Calu3 (cell line): ENCODE data around the gene SEC31A. TPM values are rescaled to one million over a fixed set of nuclear protein-coding genes. Genes with fewer than 3 reads are reported as not detected.
A peak's percentile ranks its signal among the peaks of the same experiment; 100 is the strongest.

Experiments used
- BruUV-seq: library from RNA; stranded (reverse); fragments of 400-500 nt; replicated peaks from 2 replicates; lab custom pipeline; 2021; lab: Mats Ljungman, UMichigan
- CTCF ChIA-PET: fragments of 300-600 bp; sonication (Branson Sonifier 250); formaldehyde crosslinking; loops from one replicate; lab custom pipeline; 2022; ENCODE audit warnings: antibody characterized with exemption; lab: Charles Lee
- DNase-seq: peaks from one replicate; pipeline ENCODE4 v3.0.0; 2022
- H3K27ac Mint-ChIP-seq: one replicate; pipeline ENCODE4 v1.8.0; 2022; ENCODE audit warnings: mixed read lengths; ENCODE audit not compliant: unreplicated experiment
- H3K27me3 Mint-ChIP-seq: one replicate; pipeline ENCODE4 v1.8.0; 2022; ENCODE audit warnings: mixed read lengths; ENCODE audit not compliant: unreplicated experiment
- H3K36me3 Mint-ChIP-seq: one replicate; pipeline ENCODE4 v1.8.0; 2022; ENCODE audit warnings: mild to moderate bottlenecking, moderate library complexity, mixed read lengths; ENCODE audit not compliant: insufficient read depth, unreplicated experiment
- H3K4me1 Mint-ChIP-seq: one replicate; pipeline ENCODE4 v1.8.0; 2022; ENCODE audit warnings: mild to moderate bottlenecking, low read depth, mixed read lengths; ENCODE audit not compliant: unreplicated experiment
- H3K4me3 Mint-ChIP-seq: one replicate; pipeline ENCODE4 v1.8.0; 2022; ENCODE audit warnings: mild to moderate bottlenecking, low read depth, moderate library complexity, mixed read lengths; ENCODE audit not compliant: unreplicated experiment
- H3K9me3 Mint-ChIP-seq: one replicate; pipeline ENCODE4 v1.8.0; 2022; ENCODE audit warnings: low read depth, mixed read lengths; ENCODE audit not compliant: unreplicated experiment
- intact Hi-C: fragments of 100-400 bp; cut with micrococcal nuclease; formaldehyde crosslinking; loops from one replicate; pipeline ENCODE4 v1.10.0; 2022; ENCODE audit not compliant: unreplicated experiment
- total RNA-seq: library from RNA; stranded (reverse); gene quantifications from 2 replicates; pipeline ENCODE4 v1.2.3, GENCODE V29; 2022
- TF ChIP-seq, protein P1 (sequence below): fragments of 200-600 bp; IDR thresholded peaks from one replicate; pipeline ENCODE4 v1.8.0; 2022; ENCODE audit warnings: antibody characterized with exemption; ENCODE audit not compliant: unreplicated experiment

Gene SEC31A
- total RNA-seq, 1 experiment from 2014 or later = 108 TPM

DNA sequence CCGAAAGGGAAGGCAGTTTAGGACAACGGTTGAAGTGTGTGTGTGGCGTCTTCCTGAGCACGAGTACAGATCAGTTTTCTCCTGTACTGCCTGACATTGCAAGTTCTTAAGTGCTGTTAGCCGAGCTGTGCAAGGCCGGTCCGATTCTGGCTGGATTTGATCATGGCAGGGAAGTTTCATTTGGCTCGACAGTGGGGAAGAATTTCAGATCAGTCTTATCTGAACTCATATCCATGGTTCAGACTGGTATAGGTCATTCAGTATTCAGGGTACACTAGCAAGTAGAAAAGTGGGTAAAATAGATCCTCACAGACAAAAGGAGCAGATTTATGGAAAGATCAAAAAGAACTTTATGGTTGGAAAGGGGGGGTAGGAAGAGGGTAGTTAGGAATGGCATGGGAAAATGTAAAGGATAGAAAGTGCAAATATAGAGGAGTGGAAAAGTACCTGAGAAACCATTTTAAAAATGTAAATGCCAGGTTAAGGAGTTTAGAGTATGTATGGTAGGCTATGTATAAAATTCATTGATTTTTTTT is 10.3 kb upstream of the SEC31A start:
- H3K27ac Mint-ChIP-seq = no peak overlapping the region
- no peak overlapping the region for H3K4me3 Mint-ChIP-seq
- H3K9me3 Mint-ChIP-seq = no peaks in the 10 kb centered on the region
- H3K4me1 Mint-ChIP-seq = peaks cover 9% of the 10 kb centered on the region
- intact Hi-C loops = loop anchor here (5.0 kb wide), 1 partner anchor 111 kb away; the partner anchor contains the start of gene LIN54
- TF ChIP-seq, protein P1, sequence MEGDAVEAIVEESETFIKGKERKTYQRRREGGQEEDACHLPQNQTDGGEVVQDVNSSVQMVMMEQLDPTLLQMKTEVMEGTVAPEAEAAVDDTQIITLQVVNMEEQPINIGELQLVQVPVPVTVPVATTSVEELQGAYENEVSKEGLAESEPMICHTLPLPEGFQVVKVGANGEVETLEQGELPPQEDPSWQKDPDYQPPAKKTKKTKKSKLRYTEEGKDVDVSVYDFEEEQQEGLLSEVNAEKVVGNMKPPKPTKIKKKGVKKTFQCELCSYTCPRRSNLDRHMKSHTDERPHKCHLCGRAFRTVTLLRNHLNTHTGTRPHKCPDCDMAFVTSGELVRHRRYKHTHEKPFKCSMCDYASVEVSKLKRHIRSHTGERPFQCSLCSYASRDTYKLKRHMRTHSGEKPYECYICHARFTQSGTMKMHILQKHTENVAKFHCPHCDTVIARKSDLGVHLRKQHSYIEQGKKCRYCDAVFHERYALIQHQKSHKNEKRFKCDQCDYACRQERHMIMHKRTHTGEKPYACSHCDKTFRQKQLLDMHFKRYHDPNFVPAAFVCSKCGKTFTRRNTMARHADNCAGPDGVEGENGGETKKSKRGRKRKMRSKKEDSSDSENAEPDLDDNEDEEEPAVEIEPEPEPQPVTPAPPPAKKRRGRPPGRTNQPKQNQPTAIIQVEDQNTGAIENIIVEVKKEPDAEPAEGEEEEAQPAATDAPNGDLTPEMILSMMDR = no peak
- CTCF ChIA-PET = no interaction called here
- no TSS peak for BruUV-seq
- DNase-seq = no peak
- no peaks in the 10 kb centered on the region for H3K27me3 Mint-ChIP-seq
- peaks cover 5% of the 10 kb centered on the region for H3K36me3 Mint-ChIP-seq

DNA sequence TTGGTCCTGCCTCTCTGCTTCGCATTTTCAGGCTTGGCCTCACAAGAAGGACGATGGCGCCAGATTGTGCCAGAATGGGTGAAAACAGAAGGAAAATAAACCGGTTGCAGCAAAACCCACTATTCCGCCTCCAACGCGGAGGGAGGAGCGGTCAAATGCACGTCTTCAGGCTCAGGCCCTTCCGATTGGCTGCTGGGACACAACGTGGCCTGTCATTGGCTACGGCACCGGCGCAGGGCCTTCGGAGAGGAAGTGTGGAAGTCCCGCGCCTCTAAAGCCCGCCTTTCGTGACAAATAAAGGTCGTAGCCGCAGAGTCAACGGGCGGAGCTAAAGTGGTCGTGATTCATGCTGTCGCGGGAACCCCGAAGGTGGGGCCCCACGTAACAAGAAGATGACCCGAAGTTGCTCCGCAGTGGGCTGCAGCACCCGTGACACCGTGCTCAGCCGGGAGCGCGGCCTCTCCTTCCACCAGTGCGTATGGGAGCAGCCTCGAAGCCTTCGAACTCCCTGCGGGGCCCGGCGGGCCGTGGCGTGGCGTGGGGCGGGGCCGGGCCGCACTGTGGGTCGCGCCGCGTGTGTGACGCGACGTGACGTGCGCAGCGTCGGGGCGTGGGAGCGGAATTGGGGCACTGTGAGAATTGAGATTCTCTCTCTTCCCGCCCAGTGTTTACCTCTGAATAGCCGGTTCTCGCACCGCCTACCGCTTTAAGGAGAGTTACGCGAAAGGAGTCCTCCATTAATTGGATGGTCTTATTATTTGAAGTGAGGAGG is 9.6 kb upstream of the SEC31A start, which contains the start of gene THAP9:
Gene THAP9, plus strand, starts transcription at position 325 of the 772 bp plus-strand sequence. Its CDS starts 68 bp downstream, at position 393.
- no peaks in the 10 kb centered on the region for H3K9me3 Mint-ChIP-seq
- intact Hi-C loops = loop anchor here (5.0 kb wide), 1 partner anchor 112 kb away; the partner anchor contains the start of gene LIN54
- peaks cover 6% of the 10 kb centered on the region for H3K4me1 Mint-ChIP-seq
- H3K36me3 Mint-ChIP-seq = peaks cover 8% of the 10 kb centered on the region
- H3K27me3 Mint-ChIP-seq = no peaks in the 10 kb centered on the region
- H3K27ac Mint-ChIP-seq = no peak within 1 kb of the TSS
- CTCF ChIA-PET = interaction anchor here (0.6 to 1.7 kb wide), 4 partner anchors 12 to 360 kb away, joined by 3 to 7 read pairs (median 3); partner anchors contain the start of gene LIN54
- peak; percentile 92 for DNase-seq
- TF ChIP-seq, protein P1 = no peak
- H3K4me3 Mint-ChIP-seq = no peak within 1 kb of the TSS
- no TSS peak for BruUV-seq

DNA sequence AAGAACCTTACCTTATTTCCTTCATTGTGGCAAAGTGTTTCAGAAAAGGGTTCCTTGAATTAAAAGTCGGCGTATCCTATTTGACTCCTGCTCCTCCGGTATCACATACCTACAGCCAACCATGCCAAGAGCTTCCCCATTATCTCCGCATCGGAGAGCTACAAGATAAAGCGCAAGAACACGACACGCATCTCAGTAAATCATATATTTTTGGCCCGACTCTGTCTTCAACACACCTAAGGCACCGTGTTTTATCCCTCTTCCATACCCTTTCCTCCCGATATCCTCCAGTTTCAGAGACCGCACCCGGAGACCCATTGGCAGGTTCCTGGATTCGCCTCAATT is 9.1 kb upstream of the SEC31A start:
- CTCF ChIA-PET = interaction anchor here (0.6 to 1.7 kb wide), 4 partner anchors 11 to 361 kb away, joined by 3 to 7 read pairs (median 3); partner anchors contain the start of gene LIN54
- DNase-seq = no peak
- no peaks in the 10 kb centered on the region for H3K9me3 Mint-ChIP-seq
- no peak overlapping the region for H3K27ac Mint-ChIP-seq
- H3K27me3 Mint-ChIP-seq = no peaks in the 10 kb centered on the region
- peaks cover under 1% of the 10 kb centered on the region for H3K4me1 Mint-ChIP-seq
- H3K36me3 Mint-ChIP-seq = peaks cover 13% of the 10 kb centered on the region
- intact Hi-C loops = loop anchor here (5.0 kb wide), 1 partner anchor 112 kb away; the partner anchor contains the start of gene LIN54
- TSS peak; percentile 51 for BruUV-seq
- TF ChIP-seq, protein P1 = no peak
- H3K4me3 Mint-ChIP-seq = no peak overlapping the region

DNA sequence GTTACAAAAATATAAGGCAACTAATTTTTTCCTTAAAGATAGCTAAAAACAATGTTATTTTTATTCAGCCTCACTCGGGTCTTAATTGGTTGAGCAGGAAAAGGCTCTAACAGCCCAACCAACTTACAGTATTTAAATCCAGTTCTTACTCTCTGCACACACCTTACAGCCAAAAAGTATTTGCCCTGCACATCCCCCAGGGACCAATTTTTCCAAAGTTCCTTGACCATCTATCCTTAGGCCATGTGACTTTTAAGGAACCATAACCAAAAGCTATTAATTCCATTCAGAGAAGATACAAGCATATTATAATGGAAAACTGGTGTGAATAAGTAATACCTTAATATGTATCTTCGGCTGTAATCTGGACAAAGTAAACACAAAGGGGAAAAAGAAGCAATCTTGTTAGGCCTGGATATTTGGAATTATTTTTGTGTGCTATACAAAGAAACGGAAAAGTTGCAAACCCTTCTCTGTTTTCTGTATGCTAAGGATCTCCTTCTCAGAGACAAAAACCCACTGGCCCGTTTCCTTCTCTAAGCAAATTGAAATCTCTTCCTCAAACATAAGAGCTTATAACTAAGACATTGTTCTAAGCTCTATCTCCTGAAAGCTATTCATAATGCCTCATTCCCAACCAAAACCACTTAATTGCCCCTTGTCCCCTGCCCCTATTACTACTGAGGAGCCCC is 8.6 kb upstream of the SEC31A start:
- no peaks in the 10 kb centered on the region for H3K4me1 Mint-ChIP-seq
- TF ChIP-seq, protein P1 = no peak
- H3K27ac Mint-ChIP-seq = no peak overlapping the region
- H3K9me3 Mint-ChIP-seq = no peaks in the 10 kb centered on the region
- CTCF ChIA-PET = interaction anchor here (1.0 to 1.7 kb wide), 2 partner anchors 11 to 361 kb away, joined by 3 to 7 read pairs; no protein-coding TSS in a partner anchor
- BruUV-seq = no TSS peak
- no peak overlapping the region for H3K4me3 Mint-ChIP-seq
- intact Hi-C loops = loop anchor here (5.0 to 10.0 kb wide), 2 partner anchors 113 to 525 kb away; partner anchors contain the start of genes HNRNPD and LIN54
- H3K27me3 Mint-ChIP-seq = no peaks in the 10 kb centered on the region
- H3K36me3 Mint-ChIP-seq = peaks cover 14% of the 10 kb centered on the region
- no peak for DNase-seq
